A673 (cell line): ENCODE results near the gene ZNF281.

Experiments used
- CTCF ChIP-seq: fragments of 300-800, 200-600 bp; sonication (generic); conservative IDR thresholded peaks from 2 replicates; pipeline ENCODE4 v1.5.1; 2017; ENCODE audit warnings: low read depth, mild to moderate bottlenecking, antibody characterized with exemption, low read length, moderate library complexity, mixed read lengths
- EZH2 ChIP-seq: fragments of 200-600 bp; sonication (generic); IDR thresholded peaks from 2 replicates; pipeline ENCODE4 v1.6.1; 2017; ENCODE audit warnings: borderline replicate concordance, low read depth, mild to moderate bottlenecking, mixed read lengths, antibody characterized with exemption, low read length; ENCODE audit not compliant: poor library complexity, severe bottlenecking

GRCh38 chr1:200448034-200448762, 38.4 kb upstream of the ZNF281 start:
- TF ChIP-seq CTCF, result no peak
- no peak for TF ChIP-seq EZH2
